ENCODE results near the gene CLSTN1. TPM values are rescaled to one million over a fixed set of nuclear protein-coding genes. Genes with fewer than 3 reads are reported as not detected.
A peak's percentile ranks its signal among the peaks of the same experiment; 100 is the strongest.

CLSTN1 gene
- total and polyA plus RNA-seq, 2 donors from 2014 or later, result 114 to 158 TPM

GRCh38 chr1:9785406-9785805 is 38.4 kb downstream of the CLSTN1 start:
- intact Hi-C loops (cut with DNase I), result loop anchor here (10.0 kb wide), 1 partner anchor 79 kb away; no protein-coding TSS in a partner anchor
- FAIRE-seq, result no peak
- TF ChIP-seq CTCF (IDR thresholded peaks at IDR 0.05; ENCODE audit: borderline replicate concordance, extremely low read depth, insufficient read depth), result no peak

GRCh38 chr1:9784508-9785133 is 39.1 kb downstream of the CLSTN1 start:
- Histone ChIP-seq H3K4me1 (ENCODE audit: control insufficient read depth in 2 of 3, insufficient read depth in 2 of 3, low read depth in 1 of 3, low read length in 3 of 3) (no peaks in the 10 kb centered on the region), H3K4me3 (ENCODE audit: low read length in 3 of 3) (no peak overlapping the region), H3K9ac (ENCODE audit: low read length in 3 of 3) (no peak overlapping the region), H3K27ac (ENCODE audit: low read depth in 2 of 2, low read length in 2 of 2) (no peak overlapping the region), H3K27me3 (ENCODE audit: control insufficient read depth, insufficient read depth, low read length) (no peaks in the 10 kb centered on the region), H3K36me3 (ENCODE audit: control insufficient read depth in 2 of 3, insufficient read depth in 3 of 3, low read length in 3 of 3) (no peaks in the 10 kb centered on the region), H3K9me3 (ENCODE audit: control insufficient read depth in 2 of 3, insufficient read depth in 1 of 3, low read length in 3 of 3) (no peaks in the 10 kb centered on the region)
- TF ChIP-seq CTCF (IDR thresholded peaks at IDR 0.05; ENCODE audit: borderline replicate concordance, extremely low read depth, insufficient read depth), result peak; percentile 93
- intact Hi-C loops (cut with DNase I), result loop anchor here (10.0 kb wide), 1 partner anchor 80 kb away; no protein-coding TSS in a partner anchor
- DNase-seq (peak in 3 of 5 donors; percentile 63 to 80 (median 76)), FAIRE-seq (peak; percentile 42)

More at GRCh38 chr1:9785406-9785805, 38.4 kb downstream of the CLSTN1 start:
- Histone ChIP-seq H3K27ac (ENCODE audit: low read depth in 2 of 2, low read length in 2 of 2) (no peak overlapping the region), H3K9me3 (ENCODE audit: control insufficient read depth in 2 of 3, insufficient read depth in 1 of 3, low read length in 3 of 3) (no peaks in the 10 kb centered on the region), H3K36me3 (ENCODE audit: control insufficient read depth in 2 of 3, insufficient read depth in 3 of 3, low read length in 3 of 3) (no peaks in the 10 kb centered on the region), H3K9ac (ENCODE audit: low read length in 3 of 3) (no peak overlapping the region), H3K27me3 (ENCODE audit: control insufficient read depth, insufficient read depth, low read length) (no peaks in the 10 kb centered on the region), H3K4me1 (ENCODE audit: control insufficient read depth in 2 of 3, insufficient read depth in 2 of 3, low read depth in 1 of 3, low read length in 3 of 3) (no peaks in the 10 kb centered on the region), H3K4me3 (ENCODE audit: low read length in 3 of 3) (no peak overlapping the region)
- no peak for DNase-seq

- H3K27me3 ChIP-seq (ENCODE audit: control insufficient read depth, insufficient read depth, low read length), result no peaks in the 10 kb centered on the region
- intact Hi-C loops (cut with DNase I), result loop anchor here (10.0 kb wide), 1 partner anchor 82 kb away; no protein-coding TSS in a partner anchor
Measured at GRCh38 chr1:9782897-9783296, 40.9 kb downstream of the CLSTN1 start.

More at GRCh38 chr1:9782897-9783296, 40.9 kb downstream of the CLSTN1 start:
- H3K4me3 ChIP-seq (ENCODE audit: low read length in 3 of 3), result no peak overlapping the region
- no peaks in the 10 kb centered on the region for H3K36me3 ChIP-seq (ENCODE audit: control insufficient read depth in 2 of 3, insufficient read depth in 3 of 3, low read length in 3 of 3)
- no peak overlapping the region for H3K9ac ChIP-seq (ENCODE audit: low read length in 3 of 3)
- DNase-seq (no peak), FAIRE-seq (no peak)
- no peaks in the 10 kb centered on the region for H3K9me3 ChIP-seq (ENCODE audit: control insufficient read depth in 2 of 3, insufficient read depth in 1 of 3, low read length in 3 of 3)
- TF ChIP-seq CTCF (IDR thresholded peaks at IDR 0.05; ENCODE audit: borderline replicate concordance, extremely low read depth, insufficient read depth), result no peak
- no peaks in the 10 kb centered on the region for H3K4me1 ChIP-seq (ENCODE audit: control insufficient read depth in 2 of 3, insufficient read depth in 2 of 3, low read depth in 1 of 3, low read length in 3 of 3)
- H3K27ac ChIP-seq (ENCODE audit: low read depth in 2 of 2, low read length in 2 of 2), result no peak overlapping the region
